Right atrium auricular region (tissue), 2 donors: ENCODE results near the gene DBNDD1. TPM values are rescaled to one million over a fixed set of nuclear protein-coding genes. Genes with fewer than 3 reads are reported as not detected.
A peak's percentile ranks its signal among the peaks of the same experiment; 100 is the strongest.

Source experiments
- DNase-seq: peaks from one replicate; pipeline ENCODE4 v3.0.0-alpha.2; 2019; ENCODE audit warnings: low spot score
- H3K27ac ChIP-seq, 2 donors: fragments of 200-600 bp; sonication (generic); 1 replicate in 1 of 2; 2 replicates in 1 of 2; pipeline ENCODE4 v1.5.1; 2016 to 2019
- H3K27me3 ChIP-seq, 2 donors: fragments of 200-600 bp; sonication (generic); one replicate each; pipeline versions ENCODE4 v1.5.1 to v1.6.0; 2017 to 2019
- H3K36me3 ChIP-seq: fragments of 200-600 bp; sonication (generic); one replicate; pipeline ENCODE4 v1.5.1; 2016
- H3K4me1 ChIP-seq, 2 donors: fragments of 200-600 bp; sonication (generic); one replicate each; pipeline versions ENCODE4 v1.5.1 to v1.6.0; 2017 to 2019
- H3K4me3 ChIP-seq, 2 donors: fragments of 200-600 bp; sonication (generic); 1 replicate in 1 of 2; 2 replicates in 1 of 2; pipeline ENCODE4 v1.5.1; 2017 to 2019; ENCODE audit warnings: mild to moderate bottlenecking in 1 of 2, moderate library complexity in 1 of 2
- H3K9me3 ChIP-seq, 2 donors: fragments of 200-600 bp; sonication (generic); one replicate each; pipeline ENCODE4 v1.5.1; 2019
- CTCF ChIP-seq, 2 donors: fragments of 200-600 bp; sonication (generic); IDR thresholded peaks; one replicate each; pipeline ENCODE4 v1.5.1; 2019; ENCODE audit warnings: antibody characterized with exemption in 2 of 2
- total RNA-seq, 2 donors: library from RNA; depleted of rRNA; stranded (reverse); fragments of >200 nt; gene quantifications; one replicate each; pipeline ENCODE4 v1.1.0, GENCODE V29; 2016

Gene DBNDD1
- total RNA-seq, 2 donors from 2014 or later: 2.9 to 6.2 TPM

- TF ChIP-seq CTCF (IDR thresholded peaks at IDR 0.05): no peak
- H3K4me1 ChIP-seq: no peaks in the 10 kb centered on the region
- H3K9me3 ChIP-seq: no peaks in the 10 kb centered on the region
- H3K27me3 ChIP-seq: no peaks in the 10 kb centered on the region
- peak overlapping the region; percentile 64 to 68 for H3K27ac ChIP-seq
- H3K36me3 ChIP-seq: peaks cover 48% of the 10 kb centered on the region
- H3K4me3 ChIP-seq: no peak overlapping the region
- DNase-seq: no peak
Observed at GRCh38 chr16:89994389-89994720, 24.9 kb downstream of the DBNDD1 start.

- peaks cover 48% of the 10 kb centered on the region for H3K36me3 ChIP-seq
- H3K4me1 ChIP-seq: no peaks in the 10 kb centered on the region
- no peaks in the 10 kb centered on the region for H3K27me3 ChIP-seq
- DNase-seq: no peak
- H3K4me3 ChIP-seq: no peak overlapping the region
- no peaks in the 10 kb centered on the region for H3K9me3 ChIP-seq
- no peak for TF ChIP-seq CTCF (IDR thresholded peaks at IDR 0.05)
- peak overlapping the region in 1 of 2 donors; percentile 64 for H3K27ac ChIP-seq
Observed at GRCh38 chr16:89993971-89994370, 25.3 kb downstream of the DBNDD1 start.

GRCh38 chr16:89993377-89993776 is 25.9 kb downstream of the DBNDD1 start:
- H3K36me3 ChIP-seq: peaks cover 45% of the 10 kb centered on the region
- no peak for TF ChIP-seq CTCF (IDR thresholded peaks at IDR 0.05)
- no peaks in the 10 kb centered on the region for H3K4me1 ChIP-seq
- no peak overlapping the region for H3K4me3 ChIP-seq
- H3K27ac ChIP-seq: no peak overlapping the region
- DNase-seq: no peak
- H3K9me3 ChIP-seq: no peaks in the 10 kb centered on the region
- no peaks in the 10 kb centered on the region for H3K27me3 ChIP-seq

- no peak for TF ChIP-seq CTCF (IDR thresholded peaks at IDR 0.05)
- no peak for DNase-seq
Observed at GRCh38 chr16:89990799-89991198, 28.5 kb downstream of the DBNDD1 start.

GRCh38 chr16:89988951-89989350 is 30.3 kb downstream of the DBNDD1 start:
- TF ChIP-seq CTCF (IDR thresholded peaks at IDR 0.05): no peak
- H3K36me3 ChIP-seq: peaks cover 62% of the 10 kb centered on the region
- H3K4me3 ChIP-seq: no peak overlapping the region
- no peak for DNase-seq
- no peaks in the 10 kb centered on the region for H3K4me1 ChIP-seq
- no peaks in the 10 kb centered on the region for H3K9me3 ChIP-seq
- H3K27me3 ChIP-seq: no peaks in the 10 kb centered on the region
- H3K27ac ChIP-seq: no peak overlapping the region

More at GRCh38 chr16:89990799-89991198, 28.5 kb downstream of the DBNDD1 start:
- H3K27me3 ChIP-seq: no peaks in the 10 kb centered on the region
- H3K27ac ChIP-seq: no peak overlapping the region
- H3K4me1 ChIP-seq: no peaks in the 10 kb centered on the region
- no peaks in the 10 kb centered on the region for H3K9me3 ChIP-seq
- no peak overlapping the region for H3K4me3 ChIP-seq
- H3K36me3 ChIP-seq: peaks cover 53% of the 10 kb centered on the region

- Histone ChIP-seq H3K36me3 (peaks cover 62% of the 10 kb centered on the region), H3K4me3 (no peak overlapping the region), H3K9me3 (no peaks in the 10 kb centered on the region), H3K27ac (no peak overlapping the region), H3K27me3 (no peaks in the 10 kb centered on the region), H3K4me1 (no peaks in the 10 kb centered on the region)
- no peak for DNase-seq
- no peak for TF ChIP-seq CTCF (IDR thresholded peaks at IDR 0.05)
Observed at GRCh38 chr16:89987169-89987568, 32.1 kb downstream of the DBNDD1 start.
